Astrocyte (in vitro differentiated cells and primary cell): ENCODE measurements around the gene UBE2R2. TPM values are rescaled to one million over a fixed set of nuclear protein-coding genes. Genes with fewer than 3 reads are reported as not detected.

Experiments
- DNase-seq: peaks from one replicate; pipeline ENCODE4 v3.0.0-alpha.2; 2010; ENCODE audit warnings: low read depth
- FAIRE-seq: peaks from 2 replicates; lab custom pipeline; 2011; peaks lifted over from hg19 to GRCh38; lab: Jason Lieb, UNC
- H2AFZ ChIP-seq: 2 replicates; pipeline ENCODE4 v1.6.0; 2012; ENCODE audit warnings: low read depth, low read length, inconsistent platforms
- H3K27ac ChIP-seq: 2 replicates; pipeline ENCODE4 v1.5.1; 2011; ENCODE audit warnings: low read depth, low read length, inconsistent platforms
- H3K27me3 ChIP-seq: 2 replicates; pipeline ENCODE4 v1.6.0; 2011; ENCODE audit warnings: low read length, inconsistent platforms; ENCODE audit not compliant: insufficient read depth
- H3K36me3 ChIP-seq: 2 replicates; pipeline ENCODE4 v1.5.1; 2011; ENCODE audit warnings: low read length, inconsistent platforms; ENCODE audit not compliant: insufficient read depth
- H3K4me1 ChIP-seq: 2 replicates; pipeline ENCODE4 v1.5.1; 2011; ENCODE audit warnings: low read length, inconsistent platforms; ENCODE audit not compliant: insufficient read depth
- H3K4me2 ChIP-seq: 2 replicates; pipeline ENCODE4 v1.6.0; 2012; ENCODE audit warnings: low read length, inconsistent platforms
- H3K4me3 ChIP-seq: 2 replicates; pipeline ENCODE4 v1.5.1; 2011; ENCODE audit warnings: low read depth, mild to moderate bottlenecking, low read length, inconsistent platforms; ENCODE audit not compliant: insufficient read depth
- H3K79me2 ChIP-seq: 2 replicates; pipeline ENCODE4 v1.6.0; 2012; ENCODE audit warnings: mild to moderate bottlenecking, low read length, inconsistent platforms; ENCODE audit not compliant: insufficient read depth
- H3K9ac ChIP-seq: 2 replicates; pipeline ENCODE4 v1.6.0; 2012; ENCODE audit warnings: mild to moderate bottlenecking, low read length, inconsistent platforms
- H3K9me3 ChIP-seq: 2 replicates; pipeline ENCODE4 v1.5.1; 2012; ENCODE audit warnings: low read depth, mild to moderate bottlenecking, low read length, inconsistent platforms; ENCODE audit not compliant: insufficient read depth
- H4K20me1 ChIP-seq: 2 replicates; pipeline ENCODE4 v1.6.0; 2012; ENCODE audit warnings: low read length, inconsistent platforms; ENCODE audit not compliant: insufficient read depth
- H3K27ac Mint-ChIP-seq: one replicate; pipeline ENCODE4 v1.8.0; 2021; ENCODE audit warnings: mild to moderate bottlenecking, mixed read lengths; ENCODE audit not compliant: unreplicated experiment
- H3K27me3 Mint-ChIP-seq: one replicate; pipeline ENCODE4 v1.8.0; 2021; ENCODE audit warnings: low read depth, mixed read lengths; ENCODE audit not compliant: unreplicated experiment
- H3K36me3 Mint-ChIP-seq: one replicate; pipeline ENCODE4 v1.8.0; 2021; ENCODE audit warnings: low read depth, mixed read lengths; ENCODE audit not compliant: unreplicated experiment
- H3K4me1 Mint-ChIP-seq: one replicate; pipeline ENCODE4 v1.8.0; 2021; ENCODE audit warnings: low read depth, mixed read lengths; ENCODE audit not compliant: unreplicated experiment
- H3K4me3 Mint-ChIP-seq: one replicate; pipeline ENCODE4 v1.8.0; 2021; ENCODE audit warnings: mild to moderate bottlenecking, moderate library complexity, mixed read lengths; ENCODE audit not compliant: unreplicated experiment
- H3K9me3 Mint-ChIP-seq: one replicate; pipeline ENCODE4 v1.8.0; 2021; ENCODE audit warnings: mild to moderate bottlenecking, mixed read lengths; ENCODE audit not compliant: unreplicated experiment
- EZH2 ChIP-seq: IDR thresholded peaks from 2 replicates; pipeline ENCODE4 v1.6.1; 2012; ENCODE audit warnings: mild to moderate bottlenecking, low read length, inconsistent platforms; ENCODE audit not compliant: insufficient read depth
- total RNA-seq: library from RNA; stranded (reverse); gene quantifications from 2 replicates; pipeline ENCODE4 v1.2.1, GENCODE V29; 2021
- TF ChIP-seq, protein P1 (sequence below): IDR thresholded peaks from 2 replicates; pipeline ENCODE4 v1.5.1; 2011; ENCODE audit warnings: low read depth, mild to moderate bottlenecking, inconsistent platforms, low read length, moderate library complexity; ENCODE audit not compliant: insufficient read depth

The UBE2R2 gene
- total RNA-seq, 1 donor from 2014 or later, result 48.7 TPM

- Histone ChIP-seq H3K79me2 (no peaks in the 10 kb centered on the region), H3K4me3 (no peak overlapping the region), H4K20me1 (no peaks in the 10 kb centered on the region), H3K27ac (no peak overlapping the region), H3K36me3 (peaks cover 22% of the 10 kb centered on the region), H3K4me2 (no peak overlapping the region), H2AFZ (no peak overlapping the region), H3K4me1 (no peaks in the 10 kb centered on the region), H3K27me3 (no peaks in the 10 kb centered on the region), H3K9me3 (no peaks in the 10 kb centered on the region), H3K9ac (no peak overlapping the region)
- Mint-ChIP-seq H3K9me3 (no peaks in the 10 kb centered on the region), H3K4me1 (no peaks in the 10 kb centered on the region), H3K27ac (no peak overlapping the region), H3K36me3 (peaks cover 3% of the 10 kb centered on the region), H3K4me3 (no peak overlapping the region), H3K27me3 (no peaks in the 10 kb centered on the region)
- TF ChIP-seq, protein P1, sequence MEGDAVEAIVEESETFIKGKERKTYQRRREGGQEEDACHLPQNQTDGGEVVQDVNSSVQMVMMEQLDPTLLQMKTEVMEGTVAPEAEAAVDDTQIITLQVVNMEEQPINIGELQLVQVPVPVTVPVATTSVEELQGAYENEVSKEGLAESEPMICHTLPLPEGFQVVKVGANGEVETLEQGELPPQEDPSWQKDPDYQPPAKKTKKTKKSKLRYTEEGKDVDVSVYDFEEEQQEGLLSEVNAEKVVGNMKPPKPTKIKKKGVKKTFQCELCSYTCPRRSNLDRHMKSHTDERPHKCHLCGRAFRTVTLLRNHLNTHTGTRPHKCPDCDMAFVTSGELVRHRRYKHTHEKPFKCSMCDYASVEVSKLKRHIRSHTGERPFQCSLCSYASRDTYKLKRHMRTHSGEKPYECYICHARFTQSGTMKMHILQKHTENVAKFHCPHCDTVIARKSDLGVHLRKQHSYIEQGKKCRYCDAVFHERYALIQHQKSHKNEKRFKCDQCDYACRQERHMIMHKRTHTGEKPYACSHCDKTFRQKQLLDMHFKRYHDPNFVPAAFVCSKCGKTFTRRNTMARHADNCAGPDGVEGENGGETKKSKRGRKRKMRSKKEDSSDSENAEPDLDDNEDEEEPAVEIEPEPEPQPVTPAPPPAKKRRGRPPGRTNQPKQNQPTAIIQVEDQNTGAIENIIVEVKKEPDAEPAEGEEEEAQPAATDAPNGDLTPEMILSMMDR, result no peak
- TF ChIP-seq EZH2, result no peak
- FAIRE-seq (no peak), DNase-seq (no peak)
These were observed 147.3 kb downstream of the UBE2R2 start for GRCh38 chr9:33964086-33964768.

Other genes starting within 250 kb of the UBE2R2 start
- gene PRSS3, start 21.6 kb upstream of the UBE2R2 start, total RNA-seq, result not detected in 2 replicates
- 65.4 and 73.3 TPM in 2 replicates for gene UBAP2, start 231.7 kb downstream of the UBE2R2 start, total RNA-seq